Suppressor macrophage treated with lipopolysaccharide for 4 hours (primary cell): Measurements from ENCODE around the gene TTL.
A peak's percentile ranks its signal among the peaks of the same experiment; 100 is the strongest.
"Not testable (repeated sequence)": the region's sequence is repeated elsewhere in the genome, so short reads cannot be mapped to it uniquely, and the experiment has no call there.

Experiments
- DNase-seq: peaks from one replicate; pipeline ENCODE4 v3.0.0-alpha.2; 2020

TTL gene

GRCh38 chr2:112476434-112476833 is 5.5 kb upstream of the TTL start:
- DNase-seq: no peak

- no peak for DNase-seq
Observed at GRCh38 chr2:112480530-112481049, 1.4 kb upstream of the TTL start.

GRCh38 chr2:112481050-112481527 is 867 bp upstream of the TTL start:
- peak; percentile 80 for DNase-seq

GRCh38 chr2:112482309-112483041 is 519 bp downstream of the TTL start:
- DNase-seq: peak; percentile 35

GRCh38 chr2:112483042-112483473 is 1.1 kb downstream of the TTL start:
- DNase-seq: peak; percentile 33

- DNase-seq: peak; percentile 38
Observed at GRCh38 chr2:112483831-112484230, 1.9 kb downstream of the TTL start.

- no peak for DNase-seq
Observed at GRCh38 chr2:112485849-112486248, 3.9 kb downstream of the TTL start.

GRCh38 chr2:112486895-112487294 is 4.9 kb downstream of the TTL start:
- no peak for DNase-seq

GRCh38 chr2:112487444-112487961 is 5.5 kb downstream of the TTL start:
- DNase-seq: no peak

GRCh38 chr2:112488201-112488600 is 6.2 kb downstream of the TTL start:
- DNase-seq: no peak

GRCh38 chr2:112491946-112492345 is 10.0 kb downstream of the TTL start:
- DNase-seq: no peak

- no peak for DNase-seq
Observed at GRCh38 chr2:112493048-112493447, 11.1 kb downstream of the TTL start.

GRCh38 chr2:112493858-112494648 is 12.1 kb downstream of the TTL start:
- peak; percentile 10 for DNase-seq

- DNase-seq: no peak
Observed at GRCh38 chr2:112494828-112495227, 12.9 kb downstream of the TTL start.

- not testable (repeated sequence) for DNase-seq
Observed at GRCh38 chr2:112495878-112496277, 13.9 kb downstream of the TTL start.

- DNase-seq: peak; percentile 66
Observed at GRCh38 chr2:112500850-112501484, 19.0 kb downstream of the TTL start.

- not testable (repeated sequence) for DNase-seq
Observed at GRCh38 chr2:112509239-112509998, 27.5 kb downstream of the TTL start.

- no peak for DNase-seq
Observed at GRCh38 chr2:112516801-112517200, 34.8 kb downstream of the TTL start.

- no peak for DNase-seq
Observed at GRCh38 chr2:112518807-112519206, 36.9 kb downstream of the TTL start.

- no peak for DNase-seq
Observed at GRCh38 chr2:112519506-112519905, 37.5 kb downstream of the TTL start.

- DNase-seq: no peak
Observed at GRCh38 chr2:112520234-112520783, 38.4 kb downstream of the TTL start.

GRCh38 chr2:112523291-112523777 is 41.4 kb downstream of the TTL start:
- no peak for DNase-seq
